Germinal center (tissue), 1 donor: ENCODE data around the gene DYNC1H1.
"Not testable (repeated sequence)": the region's sequence is repeated elsewhere in the genome, so short reads cannot be mapped to it uniquely, and the experiment has no call there.

Experiments
- DNase-seq: peaks from one replicate; pipeline ENCODE4 v3.0.0; 2012; ENCODE audit warnings: mixed read lengths, low spot score

The DYNC1H1 gene

GRCh38 chr14:102064590-102064989, 100.2 kb downstream of the DYNC1H1 start:
- not testable (repeated sequence) for DNase-seq

GRCh38 chr14:102066041-102066451, 101.7 kb downstream of the DYNC1H1 start:
- DNase-seq, result no peak

GRCh38 chr14:102071283-102071998, 107.1 kb downstream of the DYNC1H1 start:
- no peak for DNase-seq

- DNase-seq, result no peak
Measured at GRCh38 chr14:102074415-102074964, 110.1 kb downstream of the DYNC1H1 start.

GRCh38 chr14:102075155-102075554, 110.8 kb downstream of the DYNC1H1 start:
- no peak for DNase-seq

- no peak for DNase-seq
Measured at GRCh38 chr14:102077382-102077709, 113.0 kb downstream of the DYNC1H1 start.

- not testable (repeated sequence) for DNase-seq
Measured at GRCh38 chr14:102078361-102078791, 114.0 kb downstream of the DYNC1H1 start.

- no peak for DNase-seq
Measured at GRCh38 chr14:102078831-102079699, 114.7 kb downstream of the DYNC1H1 start.

- no peak for DNase-seq
Measured at GRCh38 chr14:102079700-102079979, 115.3 kb downstream of the DYNC1H1 start.

GRCh38 chr14:102080183-102081080, 116.1 kb downstream of the DYNC1H1 start:
- DNase-seq, result no peak

GRCh38 chr14:102081231-102082080, 117.1 kb downstream of the DYNC1H1 start:
- DNase-seq, result no peak

- DNase-seq, result not testable (repeated sequence)
Measured at GRCh38 chr14:102084522-102084921, 120.1 kb downstream of the DYNC1H1 start.

- no peak for DNase-seq
Measured at GRCh38 chr14:102084931-102085330, 120.6 kb downstream of the DYNC1H1 start.

GRCh38 chr14:102085488-102085887, 121.1 kb downstream of the DYNC1H1 start:
- DNase-seq, result no peak

- DNase-seq, result peak; percentile 66
Measured at GRCh38 chr14:102085948-102086708, 121.8 kb downstream of the DYNC1H1 start.

GRCh38 chr14:102086709-102086971, 122.3 kb downstream of the DYNC1H1 start:
- no peak for DNase-seq

- peak; percentile 97 for DNase-seq
Measured at GRCh38 chr14:102086972-102087761, 122.8 kb downstream of the DYNC1H1 start, which contains the start of gene HSP90AA1. TSS of gene HSP90AA1 (minus strand) at chr14:102087044. CDS start at chr14:102086378, 666 bp downstream.

- no peak for DNase-seq
Measured at GRCh38 chr14:102087762-102088011, 123.3 kb downstream of the DYNC1H1 start.

GRCh38 chr14:102088012-102088792, 123.8 kb downstream of the DYNC1H1 start:
- peak; percentile 55 for DNase-seq
